Liver (tissue), 9 donors: ENCODE measurements around the gene INSYN2B. TPM values are rescaled to one million over a fixed set of nuclear protein-coding genes. Genes with fewer than 3 reads are reported as not detected.

Experiments used
- DNase-seq: peaks from one replicate; pipeline ENCODE4 v3.0.0-alpha.2; 2017; ENCODE audit warnings: low spot score
- H3K27ac ChIP-seq, 2 donors: one replicate each; pipeline ENCODE4 v1.7.0; 2013; ENCODE audit warnings: inconsistent platforms in 2 of 2, low read length in 2 of 2, control low read depth in 1 of 2, low read depth in 1 of 2, mild to moderate bottlenecking in 1 of 2
- H3K27me3 ChIP-seq, 4 donors: one replicate each; pipeline versions ENCODE4 v1.6.1 to v1.7.0; 2013; ENCODE audit warnings: low read length in 3 of 4, inconsistent platforms in 1 of 4, mild to moderate bottlenecking in 1 of 4, moderate library complexity in 1 of 4; ENCODE audit not compliant: control insufficient read depth in 4 of 4, insufficient read depth in 4 of 4
- H3K36me3 ChIP-seq, 4 donors: one replicate each; pipeline versions ENCODE4 v1.6.1 to v1.7.0; 2013; ENCODE audit warnings: low read length in 3 of 4, mild to moderate bottlenecking in 3 of 4, low read depth in 1 of 4, moderate library complexity in 1 of 4; ENCODE audit not compliant: control insufficient read depth in 4 of 4, insufficient read depth in 3 of 4
- H3K4me1 ChIP-seq, 4 donors: one replicate each; pipeline versions ENCODE4 v1.6.1 to v1.7.0; 2013; ENCODE audit warnings: low read length in 3 of 4, mild to moderate bottlenecking in 3 of 4, moderate library complexity in 1 of 4; ENCODE audit not compliant: control insufficient read depth in 4 of 4, insufficient read depth in 4 of 4
- H3K4me3 ChIP-seq, 3 donors: one replicate each; pipeline versions ENCODE4 v1.6.1 to v1.7.0; 2013; ENCODE audit warnings: low read length in 3 of 3, control low read depth in 1 of 3, low read depth in 1 of 3, mild to moderate bottlenecking in 1 of 3
- H3K9ac ChIP-seq, 2 donors: one replicate each; pipeline ENCODE4 v1.7.0; 2013; ENCODE audit warnings: low read length in 2 of 2, mild to moderate bottlenecking in 2 of 2, moderate library complexity in 2 of 2, control low read depth in 1 of 2, low read depth in 1 of 2
- H3K9me3 ChIP-seq, 4 donors: one replicate each; pipeline versions ENCODE4 v1.6.1 to v1.7.0; 2013; ENCODE audit warnings: low read length in 3 of 4; ENCODE audit not compliant: control insufficient read depth in 4 of 4
- ATF3 ChIP-seq: IDR thresholded peaks from 2 replicates; pipeline ENCODE4 v1.6.1; 2016; ENCODE audit warnings: antibody characterized with exemption
- CTCF ChIP-seq: fragments of 150-350 bp; IDR thresholded peaks from 2 replicates; pipeline ENCODE4 v1.5.1; 2017; ENCODE audit warnings: improper control_type of control experiment, low read depth, low read length; ENCODE audit not compliant: missing input control
- EGR1 ChIP-seq, 2 donors: IDR thresholded peaks; 2 replicates each; pipeline ENCODE4 v1.6.1; 2016 to 2018; ENCODE audit warnings: antibody characterized with exemption in 2 of 2, low read depth in 2 of 2
- FOXA1 ChIP-seq: IDR thresholded peaks from 2 replicates; pipeline ENCODE4 v1.6.1; 2016; ENCODE audit warnings: antibody characterized with exemption
- FOXA2 ChIP-seq: IDR thresholded peaks from 2 replicates; pipeline ENCODE4 v1.6.1; 2016; ENCODE audit warnings: antibody characterized with exemption
- GABPA ChIP-seq, 2 donors: IDR thresholded peaks in 1 of 2; conservative IDR thresholded peaks in 1 of 2; 2 replicates each; pipeline ENCODE4 v1.6.1; 2016; ENCODE audit warnings: antibody characterized with exemption in 2 of 2, mild to moderate bottlenecking in 1 of 2, moderate library complexity in 1 of 2
- HNF4A ChIP-seq, 2 donors: conservative IDR thresholded peaks; 2 replicates each; pipeline ENCODE4 v1.6.1; 2016; ENCODE audit warnings: antibody characterized with exemption in 2 of 2, mild to moderate bottlenecking in 2 of 2
- HNF4G ChIP-seq: IDR thresholded peaks from 2 replicates; pipeline ENCODE4 v1.6.1; 2016; ENCODE audit warnings: antibody characterized with exemption
- JUND ChIP-seq, 2 donors: IDR thresholded peaks; 2 replicates each; pipeline ENCODE4 v1.6.1; 2016; ENCODE audit warnings: antibody characterized with exemption in 2 of 2
- MAX ChIP-seq: IDR thresholded peaks from 2 replicates; pipeline ENCODE4 v1.6.1; 2016; ENCODE audit warnings: antibody characterized with exemption
- NR2F2 ChIP-seq: IDR thresholded peaks from 2 replicates; pipeline ENCODE4 v1.6.1; 2016; ENCODE audit warnings: antibody characterized with exemption
- RAD21 ChIP-seq, 2 donors: IDR thresholded peaks; 2 replicates each; pipeline ENCODE4 v1.6.1; 2016; ENCODE audit warnings: antibody characterized with exemption in 2 of 2, mild to moderate bottlenecking in 2 of 2
- RXRA ChIP-seq, 2 donors: IDR thresholded peaks; 2 replicates each; pipeline ENCODE4 v1.6.1; 2017 to 2018; ENCODE audit warnings: antibody characterized with exemption in 2 of 2, mild to moderate bottlenecking in 1 of 2
- SP1 ChIP-seq: IDR thresholded peaks from 2 replicates; pipeline ENCODE4 v1.6.1; 2018; ENCODE audit warnings: antibody characterized with exemption, mild to moderate bottlenecking
- TAF1 ChIP-seq: conservative IDR thresholded peaks from 2 replicates; pipeline ENCODE4 v1.6.1; 2016; ENCODE audit warnings: antibody characterized with exemption, mild to moderate bottlenecking
- YY1 ChIP-seq: IDR thresholded peaks from 2 replicates; pipeline ENCODE4 v1.6.1; 2016; ENCODE audit warnings: antibody characterized with exemption, mild to moderate bottlenecking
- WGBS: extraction: QIAGEN DNeasy Blood & Tissue Kit; methylation state at CpG from one replicate; pipeline ENCODE4 v1.1.7; 2013; 5-methylcytosine and 5-hydroxymethylcytosine counted together
- polyA plus RNA-seq, 2 donors: library from polyadenylated mRNA; stranded (reverse) in 1 of 2; unstranded in 1 of 2; fragments of 200-250 nt in 1 of 2; fragments of >200 nt in 1 of 2; fragmentation: Nextera tagmentation in 1 of 2; extraction: Ambion mirVana in 1 of 2; gene quantifications; one replicate each; pipeline versions ENCODE4 v1.2.1 to v1.2.3, GENCODE V29; 2013 to 2015
- total RNA-seq, 2 donors: library from RNA; depleted of rRNA; stranded (reverse); fragments of >200 nt; gene quantifications; one replicate each; pipeline ENCODE4 v1.2.3, GENCODE V29; 2014
- TF ChIP-seq, protein P1 (sequence below): IDR thresholded peaks from 2 replicates; pipeline ENCODE4 v1.6.1; 2016; ENCODE audit warnings: antibody characterized with exemption, mild to moderate bottlenecking
- TF ChIP-seq, protein P2 (sequence below): IDR thresholded peaks from 2 replicates; pipeline ENCODE4 v1.6.1; 2016; ENCODE audit warnings: antibody characterized with exemption
- donor health status: healthy.
- donor health status: healthy.
- donor health status: healthy.
- donor health status: healthy.
- donor health status: healthy.

The INSYN2B gene
- total and polyA plus RNA-seq, 4 donors: 0.08 to 0.33 (median 0.13) TPM; not detected in 1

DNA sequence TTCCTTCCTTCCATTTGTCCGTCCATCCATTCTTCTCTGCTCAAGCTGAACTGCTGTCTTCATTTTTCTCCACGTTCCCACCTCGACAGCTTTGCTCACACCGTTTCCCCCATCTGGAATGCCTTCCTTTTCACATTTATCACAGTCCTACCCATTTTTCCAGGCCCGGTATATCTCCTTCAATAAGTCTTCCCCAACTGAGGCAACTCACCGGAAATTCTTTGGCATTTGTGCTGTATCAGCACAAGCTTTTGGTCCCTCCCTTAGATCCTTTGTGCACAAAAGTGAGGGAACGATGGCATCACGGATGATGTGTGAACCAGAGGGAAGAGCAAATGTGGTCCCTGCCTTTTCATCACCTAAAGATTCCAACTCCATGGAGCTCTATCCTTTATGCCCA is 45.6 kb upstream of the INSYN2B start:
- H3K4me3 ChIP-seq: no peak overlapping the region
- TF ChIP-seq RAD21 (IDR thresholded peaks at IDR 0.05): no peak
- no peak for TF ChIP-seq HNF4G
- no peak for TF ChIP-seq EGR1 (IDR thresholded peaks at IDR 0.05; ENCODE audit: low read depth in 2 of 2)
- no peak for TF ChIP-seq JUND (IDR thresholded peaks at IDR 0.05)
- no peak for TF ChIP-seq RXRA (IDR thresholded peaks at IDR 0.05)
- TF ChIP-seq ATF3: no peak
- no peak for DNase-seq
- no peaks in the 10 kb centered on the region for H3K4me1 ChIP-seq
- H3K27me3 ChIP-seq: peaks cover 0 to 3% (median 0%) of the 10 kb centered on the region in 4 donors
- no peak overlapping the region for H3K9ac ChIP-seq
- H3K27ac ChIP-seq: no peak overlapping the region
- H3K9me3 ChIP-seq: no peaks in the 10 kb centered on the region
- no peaks in the 10 kb centered on the region for H3K36me3 ChIP-seq
- 76% methylated on average over 8 of the region's 8 CpGs for WGBS

DNA sequence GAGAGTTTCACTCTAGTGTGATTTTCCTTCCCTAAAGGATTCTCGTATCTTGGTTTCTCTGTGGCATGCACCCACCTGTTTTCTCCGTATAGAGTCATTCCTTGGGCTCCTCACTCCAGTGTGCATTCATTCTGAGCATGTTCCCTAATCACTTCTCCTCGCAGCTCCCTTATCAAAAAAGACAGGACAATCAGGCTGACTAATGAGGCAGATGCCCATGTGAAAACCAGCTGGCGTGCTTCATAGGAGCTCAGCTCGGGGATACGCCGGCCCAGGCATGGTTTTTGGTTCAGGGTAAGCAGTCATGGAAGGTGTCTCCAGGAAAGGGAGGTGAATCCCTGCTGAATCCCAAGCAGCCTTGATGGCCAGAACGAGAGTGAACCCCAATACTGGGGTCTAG is 41.2 kb upstream of the INSYN2B start:
- H3K36me3 ChIP-seq: no peaks in the 10 kb centered on the region

More for the DNA sequence above, 41.2 kb upstream of the INSYN2B start:
- no peak for DNase-seq
- Histone ChIP-seq H3K4me1 (no peaks in the 10 kb centered on the region), H3K27me3 (peaks cover 0 to 3% (median 0%) of the 10 kb centered on the region in 4 donors), H3K9ac (no peak overlapping the region), H3K9me3 (no peaks in the 10 kb centered on the region), H3K4me3 (no peak overlapping the region), H3K27ac (no peak overlapping the region)
- WGBS: 70% methylated on average over 8 of the region's 8 CpGs
- TF ChIP-seq HNF4A (conservative IDR thresholded peaks at IDR 0.05) (no peak), RXRA (IDR thresholded peaks at IDR 0.05) (no peak), GABPA (IDR thresholded peaks at IDR 0.05 in 1 of 2, conservative IDR thresholded peaks at IDR 0.05 in 1 of 2) (no peak), RAD21 (IDR thresholded peaks at IDR 0.05) (no peak), MAX (no peak), YY1 (no peak), SP1 (no peak), CTCF (no peak), EGR1 (IDR thresholded peaks at IDR 0.05; ENCODE audit: low read depth in 2 of 2) (no peak), FOXA2 (no peak), TAF1 (no peak), HNF4G (no peak), FOXA1 (no peak), JUND (IDR thresholded peaks at IDR 0.05) (no peak), ATF3 (no peak), NR2F2 (no peak)
- TF ChIP-seq, protein P1, sequence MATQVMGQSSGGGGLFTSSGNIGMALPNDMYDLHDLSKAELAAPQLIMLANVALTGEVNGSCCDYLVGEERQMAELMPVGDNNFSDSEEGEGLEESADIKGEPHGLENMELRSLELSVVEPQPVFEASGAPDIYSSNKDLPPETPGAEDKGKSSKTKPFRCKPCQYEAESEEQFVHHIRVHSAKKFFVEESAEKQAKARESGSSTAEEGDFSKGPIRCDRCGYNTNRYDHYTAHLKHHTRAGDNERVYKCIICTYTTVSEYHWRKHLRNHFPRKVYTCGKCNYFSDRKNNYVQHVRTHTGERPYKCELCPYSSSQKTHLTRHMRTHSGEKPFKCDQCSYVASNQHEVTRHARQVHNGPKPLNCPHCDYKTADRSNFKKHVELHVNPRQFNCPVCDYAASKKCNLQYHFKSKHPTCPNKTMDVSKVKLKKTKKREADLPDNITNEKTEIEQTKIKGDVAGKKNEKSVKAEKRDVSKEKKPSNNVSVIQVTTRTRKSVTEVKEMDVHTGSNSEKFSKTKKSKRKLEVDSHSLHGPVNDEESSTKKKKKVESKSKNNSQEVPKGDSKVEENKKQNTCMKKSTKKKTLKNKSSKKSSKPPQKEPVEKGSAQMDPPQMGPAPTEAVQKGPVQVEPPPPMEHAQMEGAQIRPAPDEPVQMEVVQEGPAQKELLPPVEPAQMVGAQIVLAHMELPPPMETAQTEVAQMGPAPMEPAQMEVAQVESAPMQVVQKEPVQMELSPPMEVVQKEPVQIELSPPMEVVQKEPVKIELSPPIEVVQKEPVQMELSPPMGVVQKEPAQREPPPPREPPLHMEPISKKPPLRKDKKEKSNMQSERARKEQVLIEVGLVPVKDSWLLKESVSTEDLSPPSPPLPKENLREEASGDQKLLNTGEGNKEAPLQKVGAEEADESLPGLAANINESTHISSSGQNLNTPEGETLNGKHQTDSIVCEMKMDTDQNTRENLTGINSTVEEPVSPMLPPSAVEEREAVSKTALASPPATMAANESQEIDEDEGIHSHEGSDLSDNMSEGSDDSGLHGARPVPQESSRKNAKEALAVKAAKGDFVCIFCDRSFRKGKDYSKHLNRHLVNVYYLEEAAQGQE: no peak
- TF ChIP-seq, protein P2, sequence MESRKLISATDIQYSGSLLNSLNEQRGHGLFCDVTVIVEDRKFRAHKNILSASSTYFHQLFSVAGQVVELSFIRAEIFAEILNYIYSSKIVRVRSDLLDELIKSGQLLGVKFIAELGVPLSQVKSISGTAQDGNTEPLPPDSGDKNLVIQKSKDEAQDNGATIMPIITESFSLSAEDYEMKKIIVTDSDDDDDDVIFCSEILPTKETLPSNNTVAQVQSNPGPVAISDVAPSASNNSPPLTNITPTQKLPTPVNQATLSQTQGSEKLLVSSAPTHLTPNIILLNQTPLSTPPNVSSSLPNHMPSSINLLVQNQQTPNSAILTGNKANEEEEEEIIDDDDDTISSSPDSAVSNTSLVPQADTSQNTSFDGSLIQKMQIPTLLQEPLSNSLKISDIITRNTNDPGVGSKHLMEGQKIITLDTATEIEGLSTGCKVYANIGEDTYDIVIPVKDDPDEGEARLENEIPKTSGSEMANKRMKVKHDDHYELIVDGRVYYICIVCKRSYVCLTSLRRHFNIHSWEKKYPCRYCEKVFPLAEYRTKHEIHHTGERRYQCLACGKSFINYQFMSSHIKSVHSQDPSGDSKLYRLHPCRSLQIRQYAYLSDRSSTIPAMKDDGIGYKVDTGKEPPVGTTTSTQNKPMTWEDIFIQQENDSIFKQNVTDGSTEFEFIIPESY: no peak
